ENCODE data around the gene PTPRH.

Gene PTPRH

GRCh38 chr19:55208880-55209692, at the start of gene PTPRH:
Gene PTPRH (minus strand): TSS chr19:55209501. CDS start chr19:55209433, 68 bp downstream.
- no peak for DNase-seq (ENCODE audit: extremely low read depth in 1 of 2, low read depth in 1 of 2)

GRCh38 chr19:55258476-55258827, 49.2 kb upstream of the PTPRH start:
- peak in 1 of 2 donors; percentile 33 for DNase-seq (ENCODE audit: extremely low read depth in 1 of 2, low read depth in 1 of 2)

DNA sequence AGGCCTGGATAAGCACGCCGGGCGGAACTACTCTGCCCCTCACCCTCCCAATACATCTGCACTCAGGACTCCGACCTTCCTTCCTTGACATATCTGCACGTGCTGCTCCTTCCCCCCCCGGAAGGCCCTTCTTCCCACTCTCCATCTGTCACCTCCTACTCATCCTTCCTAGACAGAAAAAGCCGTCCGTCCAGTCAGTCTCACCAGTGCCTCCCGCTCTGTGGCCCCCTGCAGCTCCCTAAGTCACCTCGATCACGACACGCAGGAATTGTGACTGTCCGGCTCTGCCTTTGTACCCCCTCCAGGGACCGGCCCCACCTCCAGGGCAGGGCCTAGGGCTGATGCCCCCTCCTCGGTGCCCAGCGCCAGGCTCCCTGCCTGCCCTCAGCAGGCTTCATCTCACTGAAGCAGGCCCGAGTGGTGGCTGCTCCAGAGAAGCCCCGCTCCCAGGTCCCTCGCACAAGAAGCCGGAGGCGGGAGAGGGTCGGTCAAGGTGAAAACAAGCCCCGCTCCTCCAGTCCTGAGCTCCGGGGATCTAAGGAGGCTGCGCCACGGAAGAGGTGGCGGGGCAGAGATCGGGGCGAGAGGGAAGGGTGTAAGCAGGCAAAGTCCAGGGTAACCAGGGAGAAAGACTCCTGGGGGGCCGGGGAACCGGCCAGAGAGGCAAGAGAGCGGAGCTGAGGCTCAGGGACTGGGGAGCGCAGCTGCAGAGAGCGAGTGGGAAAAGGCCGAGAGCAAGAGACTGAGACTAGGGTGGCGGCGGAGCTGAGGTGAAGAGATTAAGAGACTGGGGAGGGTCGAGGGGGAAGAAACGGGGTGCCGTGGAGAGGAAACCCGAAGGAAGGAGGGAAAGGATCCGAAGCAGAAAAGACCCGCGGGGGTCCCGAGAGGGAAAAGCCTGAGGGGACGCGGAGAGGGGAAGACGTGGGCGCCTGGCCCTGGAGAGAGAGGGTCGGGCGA, 48.4 kb upstream of the PTPRH start:
- DNase-seq (ENCODE audit: extremely low read depth in 1 of 2, low read depth in 1 of 2), result no peak

- no peak for DNase-seq (ENCODE audit: extremely low read depth in 1 of 2, low read depth in 1 of 2)
Measured at GRCh38 chr19:55256562-55257460, 47.5 kb upstream of the PTPRH start.

DNA sequence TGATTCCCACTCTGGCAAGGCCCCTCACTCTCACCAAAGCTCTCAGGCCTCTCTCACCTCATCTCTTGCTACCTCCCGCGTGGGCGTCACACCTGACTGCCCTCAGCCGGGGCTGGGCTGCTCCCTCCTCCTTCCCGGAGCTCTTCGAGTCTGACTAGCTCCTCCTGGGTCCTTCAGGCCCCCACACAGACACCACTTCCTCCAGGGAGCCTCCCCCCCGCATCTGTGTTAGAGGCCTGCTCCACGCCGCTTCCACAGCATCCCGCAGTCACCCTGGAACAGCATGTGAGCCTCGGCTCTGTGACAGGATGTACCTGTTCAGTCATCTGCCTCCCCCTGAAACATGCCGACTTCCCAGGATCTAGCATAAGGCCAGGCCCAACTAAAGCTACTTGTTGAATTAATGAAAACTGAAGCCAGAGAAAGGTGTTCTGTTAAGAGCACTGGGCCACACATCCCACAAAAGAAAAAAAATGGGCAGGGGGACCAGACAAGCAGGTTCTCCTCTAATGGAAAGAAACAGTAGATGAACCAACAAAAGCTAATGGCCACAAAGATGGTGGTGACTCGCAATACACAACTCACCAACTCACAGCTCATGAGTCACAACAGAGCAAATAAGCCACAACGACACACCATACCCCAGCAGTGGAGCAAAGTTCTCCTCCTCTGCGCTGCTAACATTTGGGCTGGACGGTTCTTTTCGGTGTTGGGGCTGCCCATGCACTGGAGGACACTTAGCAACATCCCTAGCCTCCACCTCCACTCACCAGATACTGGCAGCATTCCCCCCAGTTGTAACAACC, 46.5 kb upstream of the PTPRH start:
- no peak for DNase-seq (ENCODE audit: extremely low read depth in 1 of 2, low read depth in 1 of 2)

GRCh38 chr19:55254625-55254977, 45.3 kb upstream of the PTPRH start:
- DNase-seq (ENCODE audit: extremely low read depth in 1 of 2, low read depth in 1 of 2), result no peak

DNA sequence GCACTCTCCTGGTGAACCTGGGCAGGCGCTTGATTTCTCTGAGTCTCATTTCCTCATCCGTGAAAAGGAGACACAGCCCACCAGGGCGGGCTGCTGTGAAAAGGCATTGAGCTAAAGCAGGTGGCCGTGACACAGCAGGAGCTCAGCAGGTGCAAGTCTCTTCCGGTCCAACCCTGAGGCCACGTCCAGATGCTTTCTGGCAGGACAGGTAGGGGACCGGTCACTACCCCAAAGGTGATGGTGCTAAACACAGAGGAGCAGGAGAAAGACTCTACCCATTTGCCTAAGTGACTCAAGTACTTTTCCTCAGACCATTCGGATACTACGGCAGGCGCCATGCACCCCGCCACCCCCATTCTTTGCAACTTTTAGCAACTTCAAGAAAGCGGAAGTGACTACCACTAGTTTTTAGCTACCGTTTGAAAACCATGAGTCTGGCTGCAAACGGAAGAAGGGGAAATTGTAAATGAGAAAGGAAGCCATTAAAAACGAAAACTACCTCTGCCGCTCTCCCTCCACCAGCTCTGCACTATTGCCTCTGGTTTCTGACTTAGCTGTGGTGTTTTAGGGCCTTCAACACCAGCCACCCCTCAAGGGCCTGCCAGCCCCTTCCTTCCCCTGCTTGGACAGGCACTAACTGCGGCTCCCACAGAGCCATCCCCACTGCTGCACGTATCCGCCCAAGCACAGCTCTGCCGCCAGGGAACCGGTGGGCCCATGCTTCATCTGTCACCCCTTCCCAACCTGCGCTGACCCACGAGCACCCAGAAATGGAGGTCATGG, 44.7 kb upstream of the PTPRH start:
- DNase-seq (ENCODE audit: extremely low read depth in 1 of 2, low read depth in 1 of 2), result peak in 1 of 2 donors; percentile 36

GRCh38 chr19:55252760-55253663, 43.7 kb upstream of the PTPRH start:
- no peak for DNase-seq (ENCODE audit: extremely low read depth in 1 of 2, low read depth in 1 of 2)

- DNase-seq (ENCODE audit: extremely low read depth in 1 of 2, low read depth in 1 of 2), result no peak
Measured at GRCh38 chr19:55251341-55252081, 42.2 kb upstream of the PTPRH start.

DNA sequence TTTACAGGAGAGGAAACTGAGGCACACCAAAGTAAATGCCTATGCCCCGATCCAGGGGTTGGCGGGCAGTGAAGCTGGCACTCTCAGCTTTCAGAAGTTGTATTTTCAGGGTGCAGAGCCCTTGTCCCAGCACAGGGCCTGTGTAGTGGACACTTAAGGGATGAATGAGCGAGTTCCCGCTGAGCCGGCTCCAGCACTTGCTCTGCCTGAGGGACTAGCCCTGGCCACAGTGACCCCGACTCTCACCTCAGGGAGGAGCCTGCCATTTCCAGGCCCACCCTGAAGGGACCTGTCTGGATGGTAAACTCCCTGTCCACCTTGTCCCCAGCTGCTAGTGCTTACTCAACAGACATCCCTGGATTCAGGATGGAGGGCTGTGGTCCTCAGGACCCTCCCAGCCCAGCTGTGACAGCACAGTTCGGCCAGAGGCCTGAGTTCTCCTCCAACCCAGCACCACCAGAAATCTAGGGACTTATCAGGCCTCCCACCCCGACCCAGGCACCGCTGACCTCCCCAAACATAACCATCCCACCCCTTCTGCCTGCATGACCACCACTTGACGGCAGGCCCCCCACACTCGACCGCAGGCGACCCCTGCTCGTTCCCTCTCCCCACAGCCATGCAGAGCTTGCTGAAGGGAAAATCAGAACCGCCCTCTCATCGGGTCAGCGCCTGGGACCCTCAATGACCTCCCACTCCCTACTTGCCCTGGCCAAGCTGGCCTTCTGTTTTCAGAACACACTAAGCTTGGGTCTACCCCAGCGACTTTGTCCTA, 41.1 kb upstream of the PTPRH start:
- DNase-seq (ENCODE audit: extremely low read depth in 1 of 2, low read depth in 1 of 2), result no peak

GRCh38 chr19:55249841-55250240, 40.5 kb upstream of the PTPRH start:
- no peak for DNase-seq (ENCODE audit: extremely low read depth in 1 of 2, low read depth in 1 of 2)

- DNase-seq (ENCODE audit: extremely low read depth in 1 of 2, low read depth in 1 of 2), result no peak
Measured at GRCh38 chr19:55248704-55249103, 39.4 kb upstream of the PTPRH start.

GRCh38 chr19:55248166-55248675, 38.9 kb upstream of the PTPRH start:
- DNase-seq (ENCODE audit: extremely low read depth in 1 of 2, low read depth in 1 of 2), result no peak

GRCh38 chr19:55247621-55248099, 38.4 kb upstream of the PTPRH start:
- no peak for DNase-seq (ENCODE audit: extremely low read depth in 1 of 2, low read depth in 1 of 2)

DNA sequence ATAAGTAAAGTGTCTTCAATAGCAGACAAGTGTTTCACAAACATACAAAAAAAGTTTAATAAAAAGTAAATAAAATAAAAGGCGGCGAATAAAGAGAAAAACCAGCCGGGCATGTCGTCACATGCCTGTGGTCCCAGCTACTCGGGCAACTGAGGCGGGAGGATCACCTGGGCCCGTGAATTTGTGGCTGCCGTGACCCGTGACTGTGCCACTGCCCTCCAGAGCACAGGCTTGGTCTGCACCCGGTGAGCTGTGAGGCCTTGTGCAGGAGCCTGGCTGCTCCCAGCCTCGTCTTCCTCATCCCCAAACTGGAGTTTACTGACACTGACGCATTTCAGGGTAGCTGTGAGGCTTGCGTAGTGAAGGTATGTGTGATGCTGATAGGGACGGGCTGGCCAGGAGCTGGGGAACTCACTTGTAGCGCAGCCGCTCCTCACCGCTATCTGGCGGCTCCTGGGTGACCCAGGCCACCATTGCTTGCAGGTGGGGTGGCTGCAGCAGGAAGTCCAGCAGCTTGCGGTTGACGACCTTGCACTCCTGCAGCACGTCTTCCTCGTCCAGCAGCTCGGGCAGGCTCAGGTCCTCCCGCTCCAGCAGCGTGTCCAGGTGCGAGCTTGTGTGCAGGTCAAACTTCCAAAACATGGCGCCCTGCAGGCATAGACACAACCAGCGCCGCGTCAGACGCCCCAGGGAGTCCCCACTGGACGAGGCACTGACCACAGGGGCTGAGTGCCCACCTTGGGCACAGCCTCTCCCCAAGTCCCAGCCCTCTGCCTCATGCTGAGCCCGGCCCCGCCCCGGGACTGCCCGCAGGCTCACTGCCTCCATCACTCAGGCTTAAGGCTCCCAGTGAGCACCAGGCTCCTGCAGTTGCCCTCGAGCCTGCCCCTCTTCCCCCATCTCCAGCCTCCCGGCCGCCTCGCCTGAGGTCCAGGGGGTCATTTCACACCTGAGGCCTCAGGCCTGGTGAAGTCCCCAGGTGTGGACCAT, 37.5 kb upstream of the PTPRH start:
- no peak for DNase-seq (ENCODE audit: extremely low read depth in 1 of 2, low read depth in 1 of 2)

All from activated CD8-positive, alpha-beta memory T cell treated with anti-CD3 and anti-CD28 coated beads for 1 hour (primary cell).